HepG2 (cell line): ENCODE results near the gene MYL9. TPM values are rescaled to one million over a fixed set of nuclear protein-coding genes. Genes with fewer than 3 reads are reported as not detected.

Source experiments
- ATAC-seq: fragments of 200-7000 bp; cut with Tn5 transposase; 3 replicates; pipeline ENCODE4 v1.9.1; 2020; ENCODE audit warnings: mild to moderate bottlenecking, moderate library complexity
- BruUV-seq: library from RNA; stranded (reverse); fragments of 400-500 nt; replicated peaks from 2 replicates; lab custom pipeline; 2021; lab: Mats Ljungman, UMichigan
- CTCF ChIA-PET: fragments of 300-600 bp; formaldehyde crosslinking; extraction: SDS; loops from one replicate; lab custom pipeline; 2021; ENCODE audit warnings: low total read pairs, inconsistent platforms, low intra/inter-chr PET ratio; lab: Yijun Ruan, JAX
- POLR2A ChIA-PET: fragments of 350-600 bp; sonication (Branson Sonifier 250); formaldehyde crosslinking; loops from one replicate; lab custom pipeline; 2020; ENCODE audit warnings: antibody characterized with exemption, inconsistent platforms; lab: Yijun Ruan, JAX
- DNase-seq: peaks from one replicate; pipeline ENCODE4 v3.0.0-alpha.2; 2015; ENCODE audit warnings: low spot score
- FAIRE-seq: peaks from 3 replicates; lab custom pipeline; 2011; peaks lifted over from hg19 to GRCh38; lab: Jason Lieb, UNC
- H2AFZ ChIP-seq: one replicate; pipeline ENCODE4 v1.6.1; 2011; ENCODE audit warnings: low read length, inconsistent platforms
- H3K27ac ChIP-seq: fragments of 300-600 bp; 3 replicates; pipeline ENCODE4 v1.8.0; 2011; ENCODE audit warnings: mixed run types, mild to moderate bottlenecking, mixed read lengths, low read length, inconsistent platforms; ENCODE audit not compliant: insufficient read depth; ENCODE audit errors: extremely low read length
- H3K27me3 ChIP-seq, 2 experiments: fragments of 200-600 bp in 1 of 2; 2 replicates in 1 of 2; 3 replicates in 1 of 2; pipeline versions ENCODE4 v1.6.0 to v1.8.0; 2011; ENCODE audit warnings: low read length in 2 of 2, mild to moderate bottlenecking in 2 of 2, moderate library complexity in 2 of 2, inconsistent platforms in 1 of 2; ENCODE audit not compliant: insufficient read depth in 2 of 2, control insufficient read depth in 1 of 2
- H3K36me3 ChIP-seq, 2 experiments: fragments of 200-600 bp in 1 of 2; replicated peaks in 1 of 2; 2 replicates in 1 of 2; 3 replicates in 1 of 2; pipeline versions ENCODE4 v1.5.1 to v1.8.0; 2011; ENCODE audit warnings: low read length in 2 of 2, inconsistent platforms in 1 of 2; ENCODE audit not compliant: insufficient read depth in 2 of 2, control insufficient read depth in 1 of 2
- H3K4me1 ChIP-seq: 2 replicates; pipeline ENCODE4 v1.5.1; 2012; ENCODE audit warnings: low read length, inconsistent platforms; ENCODE audit not compliant: insufficient read depth
- H3K4me2 ChIP-seq: 2 replicates; pipeline ENCODE4 v1.6.0; 2011; ENCODE audit warnings: low read depth, low read length, inconsistent platforms
- H3K4me3 ChIP-seq, 3 experiments: fragments of 200-600 bp in 1 of 3; sonication (generic), shearing (Covaris generic) in 1 of 3; replicated peaks in 1 of 3; 2 replicates each; pipeline ENCODE4 v1.5.1; 2011 to 2016; ENCODE audit warnings: low read length in 3 of 3, inconsistent platforms in 2 of 3, low read depth in 2 of 3, mild to moderate bottlenecking in 2 of 3, control low read depth in 1 of 3, mixed read lengths in 1 of 3; ENCODE audit not compliant: insufficient read depth in 1 of 3
- H3K79me2 ChIP-seq: one replicate; pipeline ENCODE4 v1.6.1; 2011; ENCODE audit warnings: low read length, inconsistent platforms; ENCODE audit not compliant: insufficient read depth
- H3K9ac ChIP-seq: 2 replicates; pipeline ENCODE4 v1.6.0; 2011; ENCODE audit warnings: mild to moderate bottlenecking, low read depth, low read length, inconsistent platforms; ENCODE audit not compliant: insufficient read depth
- H3K9me3 ChIP-seq: 2 replicates; pipeline ENCODE4 v1.5.1; 2012; ENCODE audit warnings: mild to moderate bottlenecking, low read length
- H4K20me1 ChIP-seq: 2 replicates; pipeline ENCODE4 v1.6.0; 2011; ENCODE audit warnings: inconsistent platforms, mild to moderate bottlenecking, low read length, moderate library complexity; ENCODE audit not compliant: insufficient read depth
- ELF3 ChIP-seq: IDR thresholded peaks from 2 replicates; pipeline ENCODE4 v1.6.1; 2016; ENCODE audit warnings: missing genetic modification reagents, missing compliant biosample characterization
- KAT8 ChIP-seq: IDR thresholded peaks from 2 replicates; pipeline ENCODE4 v1.6.1; 2016; ENCODE audit warnings: missing genetic modification reagents, missing compliant biosample characterization
- NCOA5 ChIP-seq: sonication (generic); formaldehyde crosslinking; IDR thresholded peaks from 2 replicates; pipeline ENCODE4 v1.4.0; 2020; ENCODE audit warnings: missing genetic modification reagents
- RAD21 ChIP-seq: fragments of 450-650 bp; formaldehyde crosslinking; IDR thresholded peaks from 2 replicates; pipeline ENCODE4 v1.5.0; 2020; ENCODE audit warnings: mild to moderate bottlenecking
- RBM22 ChIP-seq: fragments of 200-400 bp; formaldehyde crosslinking; optimal IDR thresholded peaks from 2 replicates; pipeline ENCODE3; 2017; ENCODE audit warnings: mild to moderate bottlenecking, low read length, moderate library complexity
- RFX5 ChIP-seq: IDR thresholded peaks from 2 replicates; pipeline ENCODE4 v1.6.1; 2011; ENCODE audit warnings: low read depth, low read length, improper control_type of control experiment
- SPEN ChIP-seq: sonication (generic); formaldehyde crosslinking; IDR thresholded peaks from 2 replicates; pipeline ENCODE4 v1.5.1; 2020; ENCODE audit warnings: low read depth, mild to moderate bottlenecking, missing genetic modification reagents
- STAG1 ChIP-seq: sonication (generic); formaldehyde crosslinking; IDR thresholded peaks from 2 replicates; pipeline ENCODE4 v1.4.0; 2020; ENCODE audit warnings: missing genetic modification reagents
- ZNF230 ChIP-seq: sonication (generic); formaldehyde crosslinking; IDR thresholded peaks from 2 replicates; pipeline ENCODE4 v1.4.0; 2020; ENCODE audit warnings: mild to moderate bottlenecking, missing genetic modification reagents
- ZNF552 ChIP-seq: sonication (generic); formaldehyde crosslinking; IDR thresholded peaks from 2 replicates; pipeline ENCODE4 v1.9.0; 2022; ENCODE audit warnings: missing genetic modification reagents, mild to moderate bottlenecking, borderline replicate concordance
- WGBS: methylation state at CpG from one replicate; pipeline ENCODE4 v1.1.6; 2017; ENCODE audit warnings: low lambda C conversion rate; 5-methylcytosine and 5-hydroxymethylcytosine counted together
- in situ Hi-C: cut with HindIII; loops from 2 replicates; pipeline ENCODE4 v1.10.0; 2017; ENCODE audit warnings: low pct_unique_long_range_greater_than_20kb; ENCODE audit not compliant: extremely low pct_ligation_motif_present
- intact Hi-C: fragments of 100-400 bp; cut with micrococcal nuclease; formaldehyde crosslinking; loops from one replicate; pipeline ENCODE4 v1.10.0; 2022; ENCODE audit not compliant: unreplicated experiment
- polyA plus RNA-seq, 8 experiments: library from polyadenylated mRNA; depleted of rRNA in 3 of 8; stranded (reverse) in 7 of 8; unstranded in 1 of 8; fragments of >200 nt; fragmentation: Illumina TruSeq in 4 of 8; extraction: Trizol in 4 of 8; gene quantifications; 2 replicates each; pipeline versions ENCODE4 v1.2.1 to v1.2.3, GENCODE V29; 2011 to 2016; ENCODE audit warnings: low read depth in 4 of 8, missing spikeins in 1 of 8, mixed read lengths in 1 of 8; ENCODE audit not compliant: insufficient read depth in 1 of 8
- total RNA-seq, 5 experiments: library from RNA; depleted of rRNA; stranded (reverse); fragments of >200 nt; fragmentation: Illumina TruSeq; extraction: Trizol; gene quantifications; 2 replicates each; pipeline ENCODE4 v1.2.3, GENCODE V29; 2016; ENCODE audit warnings: low read depth in 1 of 5
- TF ChIP-seq, protein P1 (sequence below): sonication (generic); formaldehyde crosslinking; IDR thresholded peaks from 2 replicates; pipeline ENCODE4 v1.9.0; 2021; ENCODE audit warnings: mild to moderate bottlenecking, missing genetic modification reagents
- TF ChIP-seq, protein P2 (sequence below): sonication (generic); formaldehyde crosslinking; conservative IDR thresholded peaks from 2 replicates; pipeline ENCODE4 v1.8.1; 2023; ENCODE audit warnings: missing genetic modification reagents

The MYL9 gene
- total and polyA plus RNA-seq, 2 of the 13 experiments (the other 11 are each of a cell fraction or from before 2014, with no cell fraction given) = 0.87 to 2.2 TPM

DNA sequence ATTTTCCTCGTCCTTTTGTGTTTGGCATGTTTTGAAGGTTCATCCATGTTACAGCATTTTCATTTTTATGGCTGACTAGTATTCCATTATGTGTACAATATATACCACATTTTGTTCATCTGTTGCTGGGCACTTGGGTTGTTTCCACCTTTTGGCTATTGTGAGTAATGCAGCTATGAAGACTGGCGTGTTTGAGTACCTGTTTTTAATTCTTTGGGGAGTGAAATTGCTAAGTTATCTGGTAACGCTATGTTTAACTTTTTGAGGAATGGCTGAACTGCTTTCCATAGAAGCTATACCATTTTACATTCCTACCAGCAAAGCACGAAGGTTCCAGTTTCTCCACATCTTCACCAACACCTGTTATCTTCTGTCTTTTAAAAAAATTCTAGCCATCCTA lies 37.0 kb upstream of the MYL9 start:
- 97% methylated on average over 4 of the region's 4 CpGs for WGBS
- peak; percentile 48; the same call in 1 of the 2 replicates for TF ChIP-seq RFX5
- no peak for TF ChIP-seq ZNF230
- TF ChIP-seq NCOA5 = 0 out of 2 replicates have a peak, but pooled peaks have one; percentile 40
- TF ChIP-seq RBM22 = peak; percentile 46
- Histone ChIP-seq H3K9me3 (no peaks in the 10 kb centered on the region), H4K20me1 (peaks cover 3% of the 10 kb centered on the region; the same call in 1 of the 2 replicates), H3K27ac (no peak overlapping the region), H3K36me3 (peaks cover 30 to 67% of the 10 kb centered on the region in 2 experiments), H3K4me3 (no peak overlapping the region), H3K27me3 (no peaks in the 10 kb centered on the region), H3K79me2 (no peaks in the 10 kb centered on the region), H3K9ac (no peak overlapping the region), H2AFZ (no peak overlapping the region), H3K4me2 (no peak overlapping the region), H3K4me1 (no peaks in the 10 kb centered on the region)
- ATAC-seq (no peak), FAIRE-seq (no peak), DNase-seq (no peak)
- in situ Hi-C loops = no loop called here
- POLR2A ChIA-PET = no interaction called here
- intact Hi-C loops = no loop called here
- CTCF ChIA-PET = no interaction called here
- BruUV-seq = TSS peak; percentile 29

DNA sequence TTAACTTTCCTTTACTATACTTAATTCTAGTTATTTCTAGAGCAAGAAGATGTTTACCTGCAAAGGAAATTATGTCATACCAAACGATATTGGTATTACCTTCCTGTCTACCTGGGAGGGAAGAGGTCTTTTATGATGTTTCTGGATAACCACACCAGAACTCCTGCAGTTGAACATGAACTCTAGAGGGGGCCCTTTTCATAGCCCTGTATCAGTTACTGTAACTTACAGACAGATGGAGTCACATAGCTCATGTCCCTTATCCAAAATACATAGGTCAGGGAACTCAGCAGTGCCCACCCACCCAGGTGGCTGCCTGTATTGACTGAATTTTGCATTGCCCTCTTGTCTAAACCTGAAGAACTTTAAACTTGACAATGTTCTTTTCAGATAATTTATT lies 35.1 kb upstream of the MYL9 start:
- Histone ChIP-seq H4K20me1 (peaks cover 3% of the 10 kb centered on the region; the same call in 1 of the 2 replicates), H3K36me3 (peaks cover 21 to 54% of the 10 kb centered on the region in 2 experiments), H3K4me2 (no peak overlapping the region), H2AFZ (no peak overlapping the region), H3K9me3 (no peaks in the 10 kb centered on the region), H3K79me2 (no peaks in the 10 kb centered on the region), H3K27me3 (no peaks in the 10 kb centered on the region), H3K4me1 (no peaks in the 10 kb centered on the region), H3K27ac (no peak overlapping the region), H3K4me3 (no peak overlapping the region), H3K9ac (no peak overlapping the region)
- ChIA-PET POLR2A (interaction anchor here (1.3 kb wide), 1 partner anchor 34 kb away, joined by 3 read pairs; no protein-coding TSS in a partner anchor), CTCF (interaction anchor here (1.5 kb wide), 1 partner anchor 99 kb away, joined by 6 read pairs; the partner anchor contains the start of gene RAB5IF)
- in situ Hi-C loops = no loop called here
- no TSS peak for BruUV-seq
- DNase-seq (peak; percentile 63), FAIRE-seq (no peak), ATAC-seq (peak; percentile 88)
- WGBS = 78% methylated on average over 1 of the region's 1 CpG
- intact Hi-C loops = no loop called here
- TF ChIP-seq KAT8 (CRISPR knock-in tag) (0 out of 2 replicates have a peak, but pooled peaks have one; percentile 14), SPEN (CRISPR knock-in tag) (no peak), RAD21 (peak; percentile 54), STAG1 (peak; percentile 69), ZNF552 (CRISPR knock-in tag) (no peak), ELF3 (CRISPR knock-in tag) (no peak)
- TF ChIP-seq, protein P1, sequence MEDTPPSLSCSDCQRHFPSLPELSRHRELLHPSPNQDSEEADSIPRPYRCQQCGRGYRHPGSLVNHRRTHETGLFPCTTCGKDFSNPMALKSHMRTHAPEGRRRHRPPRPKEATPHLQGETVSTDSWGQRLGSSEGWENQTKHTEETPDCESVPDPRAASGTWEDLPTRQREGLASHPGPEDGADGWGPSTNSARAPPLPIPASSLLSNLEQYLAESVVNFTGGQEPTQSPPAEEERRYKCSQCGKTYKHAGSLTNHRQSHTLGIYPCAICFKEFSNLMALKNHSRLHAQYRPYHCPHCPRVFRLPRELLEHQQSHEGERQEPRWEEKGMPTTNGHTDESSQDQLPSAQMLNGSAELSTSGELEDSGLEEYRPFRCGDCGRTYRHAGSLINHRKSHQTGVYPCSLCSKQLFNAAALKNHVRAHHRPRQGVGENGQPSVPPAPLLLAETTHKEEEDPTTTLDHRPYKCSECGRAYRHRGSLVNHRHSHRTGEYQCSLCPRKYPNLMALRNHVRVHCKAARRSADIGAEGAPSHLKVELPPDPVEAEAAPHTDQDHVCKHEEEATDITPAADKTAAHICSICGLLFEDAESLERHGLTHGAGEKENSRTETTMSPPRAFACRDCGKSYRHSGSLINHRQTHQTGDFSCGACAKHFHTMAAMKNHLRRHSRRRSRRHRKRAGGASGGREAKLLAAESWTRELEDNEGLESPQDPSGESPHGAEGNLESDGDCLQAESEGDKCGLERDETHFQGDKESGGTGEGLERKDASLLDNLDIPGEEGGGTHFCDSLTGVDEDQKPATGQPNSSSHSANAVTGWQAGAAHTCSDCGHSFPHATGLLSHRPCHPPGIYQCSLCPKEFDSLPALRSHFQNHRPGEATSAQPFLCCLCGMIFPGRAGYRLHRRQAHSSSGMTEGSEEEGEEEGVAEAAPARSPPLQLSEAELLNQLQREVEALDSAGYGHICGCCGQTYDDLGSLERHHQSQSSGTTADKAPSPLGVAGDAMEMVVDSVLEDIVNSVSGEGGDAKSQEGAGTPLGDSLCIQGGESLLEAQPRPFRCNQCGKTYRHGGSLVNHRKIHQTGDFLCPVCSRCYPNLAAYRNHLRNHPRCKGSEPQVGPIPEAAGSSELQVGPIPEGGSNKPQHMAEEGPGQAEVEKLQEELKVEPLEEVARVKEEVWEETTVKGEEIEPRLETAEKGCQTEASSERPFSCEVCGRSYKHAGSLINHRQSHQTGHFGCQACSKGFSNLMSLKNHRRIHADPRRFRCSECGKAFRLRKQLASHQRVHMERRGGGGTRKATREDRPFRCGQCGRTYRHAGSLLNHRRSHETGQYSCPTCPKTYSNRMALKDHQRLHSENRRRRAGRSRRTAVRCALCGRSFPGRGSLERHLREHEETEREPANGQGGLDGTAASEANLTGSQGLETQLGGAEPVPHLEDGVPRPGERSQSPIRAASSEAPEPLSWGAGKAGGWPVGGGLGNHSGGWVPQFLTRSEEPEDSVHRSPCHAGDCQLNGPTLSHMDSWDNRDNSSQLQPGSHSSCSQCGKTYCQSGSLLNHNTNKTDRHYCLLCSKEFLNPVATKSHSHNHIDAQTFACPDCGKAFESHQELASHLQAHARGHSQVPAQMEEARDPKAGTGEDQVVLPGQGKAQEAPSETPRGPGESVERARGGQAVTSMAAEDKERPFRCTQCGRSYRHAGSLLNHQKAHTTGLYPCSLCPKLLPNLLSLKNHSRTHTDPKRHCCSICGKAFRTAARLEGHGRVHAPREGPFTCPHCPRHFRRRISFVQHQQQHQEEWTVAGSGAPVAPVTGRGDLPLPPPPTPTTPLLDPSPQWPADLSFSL (CRISPR knock-in tag) = no peak
- TF ChIP-seq, protein P2, sequence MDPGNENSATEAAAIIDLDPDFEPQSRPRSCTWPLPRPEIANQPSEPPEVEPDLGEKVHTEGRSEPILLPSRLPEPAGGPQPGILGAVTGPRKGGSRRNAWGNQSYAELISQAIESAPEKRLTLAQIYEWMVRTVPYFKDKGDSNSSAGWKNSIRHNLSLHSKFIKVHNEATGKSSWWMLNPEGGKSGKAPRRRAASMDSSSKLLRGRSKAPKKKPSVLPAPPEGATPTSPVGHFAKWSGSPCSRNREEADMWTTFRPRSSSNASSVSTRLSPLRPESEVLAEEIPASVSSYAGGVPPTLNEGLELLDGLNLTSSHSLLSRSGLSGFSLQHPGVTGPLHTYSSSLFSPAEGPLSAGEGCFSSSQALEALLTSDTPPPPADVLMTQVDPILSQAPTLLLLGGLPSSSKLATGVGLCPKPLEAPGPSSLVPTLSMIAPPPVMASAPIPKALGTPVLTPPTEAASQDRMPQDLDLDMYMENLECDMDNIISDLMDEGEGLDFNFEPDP (CRISPR knock-in tag) = 0 out of 2 replicates have a peak, but pooled peaks have one; percentile 15
